ENCODE measurements around the gene ATP6V1G3. TPM values are rescaled to one million over a fixed set of nuclear protein-coding genes. Genes with fewer than 3 reads are reported as not detected.

Gene ATP6V1G3
- polyA plus RNA-seq, 3 donors, result not detected

- H3K9me3 Mint-ChIP-seq, result peaks cover 6 to 25% (median 18%) of the 10 kb centered on the region in 7 donors
- H3K36me3 Mint-ChIP-seq, result peaks cover 0 to 1% of the 10 kb centered on the region in 2 donors
- no CpG with 5 or more reads among the region's 1 CpG for WGBS (ENCODE audit: insufficient coverage)
- peaks cover 10% of the 10 kb centered on the region for H3K4me1 Mint-ChIP-seq
- no peaks in the 10 kb centered on the region for H3K27me3 ChIP-seq (ENCODE audit: control insufficient read depth in 2 of 2, insufficient read depth in 2 of 2, low read length in 2 of 2)
- H3K4me3 ChIP-seq (replicated peaks in 1 of 3; ENCODE audit: low read depth in 2 of 3, low read length in 3 of 3), result no peak overlapping the region
- intact Hi-C loops (cut with micrococcal nuclease), result no loop called here
- peaks cover 0 to 4% (median 0%) of the 10 kb centered on the region in 3 donors for H3K27me3 Mint-ChIP-seq (ENCODE audit: low read depth in 3 of 3)
- no peak for TF ChIP-seq CTCF (IDR thresholded peaks at IDR 0.05)
- no peak overlapping the region for H3K9ac ChIP-seq (ENCODE audit: insufficient read depth, low read length, poor library complexity, severe bottlenecking)
- DNase-seq, result no peak
- H3K36me3 ChIP-seq (replicated peaks in 1 of 2; ENCODE audit: control insufficient read depth in 1 of 2, insufficient read depth in 2 of 2, low read length in 2 of 2), result no peaks in the 10 kb centered on the region
- peaks cover 10 to 12% of the 10 kb centered on the region in 2 donors for H3K4me1 ChIP-seq (ENCODE audit: control insufficient read depth in 1 of 2, insufficient read depth in 2 of 2, low read length in 2 of 2)
- peaks cover 13 to 14% of the 10 kb centered on the region in 2 donors for H3K9me3 ChIP-seq (replicated peaks in 1 of 2; ENCODE audit: control insufficient read depth in 1 of 2, insufficient read depth in 1 of 2, low read length in 2 of 2)
- H3K4me3 Mint-ChIP-seq, result no peak overlapping the region
- no peaks in the 10 kb centered on the region for H3K79me2 ChIP-seq (ENCODE audit: insufficient read depth, low read length)
- H3K27ac Mint-ChIP-seq, result no peak overlapping the region
- no peak overlapping the region for H2AFZ ChIP-seq (ENCODE audit: insufficient read depth, low read depth, low read length, poor library complexity, severe bottlenecking)
- H3K27ac ChIP-seq (ENCODE audit: low read depth in 1 of 2, low read length in 2 of 2), result no peak overlapping the region
- no peaks in the 10 kb centered on the region for H4K20me1 ChIP-seq (ENCODE audit: insufficient read depth, low read length)
- H3K4me2 ChIP-seq (replicated peaks; ENCODE audit: extremely low read depth, low read length, poor library complexity, severe bottlenecking), result no peak overlapping the region
These were observed 37.0 kb upstream of the ATP6V1G3 start for GRCh38 chr1:198577444-198577843.

GRCh38 chr1:198575798-198576641, 35.5 kb upstream of the ATP6V1G3 start:
- H3K36me3 Mint-ChIP-seq, result no peaks in the 10 kb centered on the region
- Histone ChIP-seq H3K4me2 (replicated peaks; ENCODE audit: extremely low read depth, low read length, poor library complexity, severe bottlenecking) (no peak overlapping the region), H3K27ac (ENCODE audit: low read depth in 1 of 2, low read length in 2 of 2) (peak overlapping the region in 1 of 2 donors; percentile 44), H3K36me3 (replicated peaks in 1 of 2; ENCODE audit: control insufficient read depth in 1 of 2, insufficient read depth in 2 of 2, low read length in 2 of 2) (no peaks in the 10 kb centered on the region), H3K9me3 (replicated peaks in 1 of 2; ENCODE audit: control insufficient read depth in 1 of 2, insufficient read depth in 1 of 2, low read length in 2 of 2) (peaks cover 3 to 10% of the 10 kb centered on the region in 2 donors), H3K27me3 (ENCODE audit: control insufficient read depth in 2 of 2, insufficient read depth in 2 of 2, low read length in 2 of 2) (no peaks in the 10 kb centered on the region), H3K79me2 (ENCODE audit: insufficient read depth, low read length) (no peaks in the 10 kb centered on the region), H3K9ac (ENCODE audit: insufficient read depth, low read length, poor library complexity, severe bottlenecking) (no peak overlapping the region), H4K20me1 (ENCODE audit: insufficient read depth, low read length) (no peaks in the 10 kb centered on the region), H3K4me3 (replicated peaks in 1 of 3; ENCODE audit: low read depth in 2 of 3, low read length in 3 of 3) (no peak overlapping the region), H3K4me1 (ENCODE audit: control insufficient read depth in 1 of 2, insufficient read depth in 2 of 2, low read length in 2 of 2) (peaks cover 10 to 12% of the 10 kb centered on the region in 2 donors), H2AFZ (ENCODE audit: insufficient read depth, low read depth, low read length, poor library complexity, severe bottlenecking) (no peak overlapping the region)
- H3K4me3 Mint-ChIP-seq, result no peak overlapping the region
- H3K27me3 Mint-ChIP-seq (ENCODE audit: low read depth in 3 of 3), result peaks cover 0 to 4% (median 0%) of the 10 kb centered on the region in 3 donors
- intact Hi-C loops (cut with micrococcal nuclease), result no loop called here
- H3K4me1 Mint-ChIP-seq, result peaks cover 10% of the 10 kb centered on the region
- peak overlapping the region in 6 of 7 donors; percentile 3 to 85 (median 22) for H3K27ac Mint-ChIP-seq
- peak; percentile 20 to 40 (median 31) for DNase-seq
- no peak for TF ChIP-seq CTCF (IDR thresholded peaks at IDR 0.05)
- peaks cover 5 to 14% (median 7%) of the 10 kb centered on the region in 7 donors for H3K9me3 Mint-ChIP-seq
- WGBS (ENCODE audit: insufficient coverage), result 80% methylated on average over 2 of the region's 2 CpGs

All from CD14-positive monocyte (primary cell).